HG03066 (cell line): ENCODE results near the gene PACSIN2.

Experiments
- ATAC-seq: cut with Tn5 transposase; IDR thresholded peaks from one replicate; pipeline ENCODE4 v1.9.1; 2021; ENCODE audit warnings: low read depth; ENCODE audit not compliant: unreplicated experiment

Gene PACSIN2

GRCh38 chr22:42889304-42889703 lies 125.6 kb downstream of the PACSIN2 start:
- ATAC-seq = peak; percentile 54

GRCh38 chr22:42887523-42888507 lies 127.1 kb downstream of the PACSIN2 start:
- no peak for ATAC-seq

DNA sequence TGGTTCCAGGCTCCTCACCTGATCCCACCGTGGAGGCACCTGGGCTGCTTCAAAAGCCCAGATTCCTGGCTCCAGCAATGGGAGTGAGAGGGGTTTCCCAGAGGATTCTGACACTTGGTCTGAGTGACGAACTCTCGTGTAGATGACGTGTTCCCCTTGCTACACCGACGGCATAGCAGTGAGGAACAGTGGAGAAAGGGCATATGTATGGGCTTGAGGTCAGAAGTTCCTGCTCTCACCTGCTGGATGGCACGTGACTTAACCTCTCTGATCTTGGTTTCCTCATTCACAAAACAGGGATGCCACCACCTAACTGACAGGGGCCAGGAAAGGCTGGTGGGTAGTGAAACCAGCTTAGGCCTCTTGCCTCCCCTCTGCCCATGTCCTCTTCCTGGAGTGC lies 127.8 kb downstream of the PACSIN2 start:
- ATAC-seq = no peak

DNA sequence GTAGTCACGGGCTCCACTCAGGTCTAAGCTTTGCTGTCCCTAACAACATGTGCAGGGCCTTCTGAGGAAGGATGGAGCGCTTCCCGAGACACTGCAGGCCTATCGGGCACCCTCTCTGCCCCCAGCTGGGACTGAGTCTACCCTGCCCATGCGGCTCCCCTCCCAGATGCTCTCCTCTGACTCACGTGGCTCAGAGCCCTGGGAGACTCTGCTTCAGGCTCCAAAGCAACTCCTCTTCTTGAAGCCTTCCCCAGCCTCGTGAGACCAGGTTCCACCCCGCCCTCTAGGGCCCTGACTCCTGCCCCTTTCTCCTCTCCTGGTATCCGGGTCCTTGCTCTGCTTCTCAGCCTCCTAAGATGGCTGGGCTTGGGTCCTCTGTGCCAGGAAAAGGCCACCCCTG lies 129.5 kb downstream of the PACSIN2 start:
- ATAC-seq = no peak

- ATAC-seq = no peak
Observed at GRCh38 chr22:42884616-42885375, 130.2 kb downstream of the PACSIN2 start.

DNA sequence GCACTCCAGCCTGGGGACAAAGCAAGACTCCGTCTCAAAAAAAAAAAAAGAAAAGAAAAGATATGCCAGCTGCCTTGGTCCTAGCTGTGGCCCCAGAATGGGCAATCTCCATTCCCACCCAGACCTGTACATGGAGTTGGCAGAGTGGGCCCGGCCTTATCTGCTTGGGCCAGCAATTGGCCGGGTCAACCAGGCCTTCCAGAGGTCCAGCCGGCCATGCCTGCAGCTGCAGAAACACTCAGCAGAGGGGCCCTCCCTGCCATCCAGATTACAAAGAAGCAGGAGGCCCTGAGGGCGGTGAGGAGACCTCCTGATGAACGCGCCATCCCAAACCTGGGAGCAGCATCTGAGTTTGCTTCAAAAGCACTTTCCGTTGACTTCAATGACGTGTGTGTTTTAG lies 131.0 kb downstream of the PACSIN2 start:
- no peak for ATAC-seq

GRCh38 chr22:42883121-42883520 lies 131.8 kb downstream of the PACSIN2 start:
- ATAC-seq = no peak

GRCh38 chr22:42881982-42882656 lies 132.8 kb downstream of the PACSIN2 start:
- ATAC-seq = no peak

DNA sequence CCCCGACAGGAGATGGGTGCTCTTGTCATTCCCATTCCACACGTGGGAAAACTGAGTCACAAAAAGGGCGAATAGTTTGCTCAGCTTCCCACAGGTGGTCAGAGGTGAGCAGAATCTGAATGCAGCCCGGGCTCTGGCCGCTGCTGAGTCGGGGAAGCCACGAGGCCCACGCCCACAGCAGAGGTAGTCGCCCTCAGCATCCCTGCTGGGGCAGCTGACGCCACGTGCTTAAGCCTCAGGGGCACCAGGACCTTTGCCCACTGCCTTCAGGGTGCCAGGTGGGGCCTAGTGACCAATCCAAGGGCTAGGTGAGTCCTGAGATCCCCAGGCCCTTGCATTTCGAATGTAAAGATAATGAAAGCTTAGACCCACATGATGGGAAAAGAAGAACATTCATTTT lies 133.7 kb downstream of the PACSIN2 start:
- no peak for ATAC-seq

DNA sequence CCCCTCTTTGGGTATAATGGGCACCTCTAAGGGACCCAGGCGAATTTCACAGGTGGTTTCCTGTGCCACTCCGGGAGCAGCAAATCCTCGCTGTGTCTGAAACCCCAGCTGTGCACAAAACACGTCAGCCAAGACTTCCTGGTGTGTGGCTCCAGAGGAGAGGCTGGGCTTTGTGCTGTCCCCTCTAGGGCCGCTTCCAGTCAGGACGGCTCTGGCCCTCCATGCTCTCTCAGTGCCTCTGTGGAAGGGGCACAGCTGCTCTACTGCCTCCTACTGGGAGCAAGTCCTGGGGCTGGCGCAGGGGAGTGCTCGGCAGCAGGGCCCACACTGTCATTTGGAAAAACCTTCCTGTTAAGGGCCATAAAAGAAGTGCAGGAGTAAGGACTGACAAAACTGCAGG lies 134.1 kb downstream of the PACSIN2 start:
- ATAC-seq = no peak

GRCh38 chr22:42879371-42880021 lies 135.5 kb downstream of the PACSIN2 start:
- no peak for ATAC-seq

DNA sequence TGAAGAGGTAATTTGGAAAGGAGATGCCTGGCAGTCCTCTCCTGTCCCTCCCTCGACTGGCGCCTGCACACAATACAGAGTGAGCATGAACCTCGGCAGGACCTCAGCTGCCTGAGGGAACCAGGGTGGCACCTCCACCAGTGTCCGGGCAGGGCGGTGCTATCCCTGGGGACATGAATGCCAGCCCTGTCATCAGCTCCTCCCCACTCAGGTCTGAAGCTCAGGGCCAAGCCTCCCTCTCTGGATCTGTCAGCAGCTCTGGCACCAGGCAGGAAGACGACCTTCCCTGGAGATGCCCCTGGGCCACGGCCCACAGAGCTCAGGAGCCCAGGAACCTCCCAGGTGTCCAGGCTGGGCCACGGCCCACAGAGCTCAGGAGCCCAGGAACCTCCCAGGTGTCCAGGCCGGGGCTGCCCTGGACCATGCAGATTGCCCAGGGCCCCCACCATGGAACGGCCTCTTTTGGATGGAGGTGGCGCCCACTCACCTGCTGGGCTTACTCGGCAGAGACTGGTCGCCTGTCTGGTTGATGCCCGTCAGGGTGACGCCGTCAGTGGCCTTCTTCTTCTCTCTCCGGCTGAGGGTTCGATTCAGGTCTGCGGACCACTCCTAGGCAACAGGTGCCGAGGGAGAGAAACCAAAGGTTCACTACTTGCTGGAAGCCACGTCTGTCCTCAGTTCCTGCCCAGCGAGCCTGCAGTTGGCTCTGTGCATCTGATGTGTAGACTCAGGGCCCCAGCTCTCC lies 136.2 kb downstream of the PACSIN2 start:
- ATAC-seq = no peak

- no peak for ATAC-seq
Observed at GRCh38 chr22:42877597-42878340, 137.2 kb downstream of the PACSIN2 start.

GRCh38 chr22:42877158-42877557 lies 137.8 kb downstream of the PACSIN2 start:
- no peak for ATAC-seq

DNA sequence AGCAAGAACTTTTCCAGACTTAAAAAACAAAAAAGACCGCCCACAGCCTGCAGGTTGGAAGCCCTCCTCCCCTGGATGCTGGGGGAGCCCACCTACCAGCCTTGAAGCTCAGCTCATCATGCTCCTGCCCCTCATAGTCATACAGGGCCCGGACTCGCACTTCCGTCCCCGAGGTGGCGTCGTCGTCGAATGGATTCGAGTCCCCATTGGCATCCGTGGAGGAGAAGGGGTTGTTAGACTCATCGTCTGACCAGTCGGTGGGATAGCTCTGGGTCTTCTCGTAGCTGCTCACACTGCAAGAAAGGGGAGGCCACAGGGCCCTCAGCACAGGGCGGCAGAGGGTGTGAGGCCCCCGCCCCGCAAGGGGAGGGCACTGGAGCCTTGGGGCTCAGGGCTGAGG lies 138.9 kb downstream of the PACSIN2 start:
- ATAC-seq = no peak

DNA sequence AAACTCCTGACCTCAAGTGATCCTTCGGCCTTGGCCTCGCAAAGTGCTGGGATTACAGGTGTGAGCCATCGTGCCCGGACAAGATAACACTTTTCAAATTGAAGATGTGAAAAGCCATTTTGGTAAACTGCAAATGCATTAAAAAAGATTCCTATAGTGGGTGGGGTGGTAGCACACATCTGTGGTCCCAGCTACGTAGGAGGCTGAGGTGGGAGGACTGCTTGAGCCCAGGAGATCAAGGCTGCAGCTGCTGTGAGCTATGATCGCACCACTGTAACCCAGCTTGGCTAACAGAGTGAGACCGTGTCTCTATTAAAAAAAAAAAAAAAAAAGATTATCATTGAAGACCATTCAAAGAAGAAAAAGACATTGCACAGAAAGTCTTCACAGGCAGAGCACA lies 140.9 kb downstream of the PACSIN2 start:
- no peak for ATAC-seq

GRCh38 chr22:42873356-42873755 lies 141.6 kb downstream of the PACSIN2 start:
- ATAC-seq = no peak

DNA sequence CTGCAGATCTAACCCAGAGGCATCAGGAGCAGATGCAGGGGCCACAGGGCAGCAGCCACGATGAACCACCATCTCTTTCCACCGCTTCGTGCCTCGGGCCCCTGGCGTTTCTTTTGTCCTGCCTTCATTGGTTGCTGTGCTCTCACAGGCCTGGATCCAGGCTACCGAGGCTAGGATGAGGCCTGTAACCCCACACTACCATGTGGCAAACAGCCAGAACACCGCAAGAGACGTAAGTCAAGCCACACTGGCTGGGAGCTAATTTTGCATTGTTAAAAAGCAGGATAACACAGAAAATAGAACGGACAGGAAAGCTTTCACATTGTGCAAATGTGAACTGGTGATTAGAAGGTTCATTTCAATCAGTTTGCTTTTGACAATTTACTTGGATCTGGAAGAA lies 142.1 kb downstream of the PACSIN2 start:
- no peak for ATAC-seq
